BJ (cell line): Measurements from ENCODE around the gene PLEKHG3. TPM values are rescaled to one million over a fixed set of nuclear protein-coding genes. Genes with fewer than 3 reads are reported as not detected.

Experiments
- CTCF ChIA-PET: fragments of 350-600 bp; formaldehyde crosslinking; extraction: SDS; loops from one replicate; lab custom pipeline; 2021; ENCODE audit warnings: antibody characterized with exemption, inconsistent platforms; lab: Yijun Ruan, JAX
- POLR2A ChIA-PET: fragments of 300-600 bp; sonication (Branson Sonifier 250); formaldehyde crosslinking; extraction: SDS; loops from one replicate; lab custom pipeline; 2021; ENCODE audit warnings: antibody characterized with exemption; lab: Charles Lee
- DNase-seq: peaks from one replicate; pipeline ENCODE4 v3.0.0-alpha.2; 2011; ENCODE audit warnings: low read depth
- H3K27me3 ChIP-seq: 2 replicates; pipeline ENCODE4 v1.6.0; 2011; ENCODE audit warnings: low read length; ENCODE audit not compliant: control insufficient read depth, insufficient read depth
- H3K36me3 ChIP-seq: 2 replicates; pipeline ENCODE4 v1.5.1; 2011; ENCODE audit warnings: low read length; ENCODE audit not compliant: control insufficient read depth, insufficient read depth
- H3K4me3 ChIP-seq: 2 replicates; pipeline ENCODE4 v1.5.1; 2011; ENCODE audit warnings: low read depth, mild to moderate bottlenecking, control low read depth, low read length
- CTCF ChIP-seq: IDR thresholded peaks from 2 replicates; pipeline ENCODE4 v1.5.1; 2011; ENCODE audit warnings: low read depth, mild to moderate bottlenecking, control low read depth, inconsistent platforms, low read length, moderate library complexity; ENCODE audit not compliant: insufficient read depth
- polyA plus RNA-seq: library from polyadenylated mRNA; depleted of rRNA; stranded (reverse); fragments of >200 nt; gene quantifications from 2 replicates; pipeline ENCODE4 v1.2.3, GENCODE V29; 2011

Gene PLEKHG3
- polyA plus RNA-seq, 1 experiment, result 12.4 TPM

DNA sequence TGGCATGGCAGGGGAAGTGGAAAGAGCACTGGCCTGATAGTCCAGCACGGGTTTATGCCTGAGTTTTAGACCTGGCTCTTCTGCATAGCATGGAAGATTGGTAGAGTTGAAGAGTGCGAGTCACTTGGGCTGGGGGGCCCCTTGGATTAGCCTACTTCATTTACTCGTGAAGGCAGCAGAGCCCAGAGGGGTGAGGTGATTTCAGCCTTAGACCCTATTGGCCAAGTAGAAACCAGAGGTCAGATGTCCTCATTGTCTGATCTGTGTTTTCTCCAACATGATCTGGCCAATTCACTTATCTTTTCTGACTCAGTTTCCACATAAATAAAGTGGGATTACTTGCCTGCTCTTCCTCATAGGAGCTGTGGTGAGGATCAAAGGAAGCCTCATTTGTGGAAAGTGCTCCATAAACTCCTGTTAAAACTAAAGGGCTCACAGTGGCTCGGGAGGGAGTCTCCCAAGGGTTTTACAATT lies 1.9 kb downstream of the PLEKHG3 start:
- ChIA-PET CTCF (interaction anchor here (1.0 to 2.9 kb wide), 4 partner anchors 9 to 186 kb away, joined by 5 to 9 read pairs (median 6); no protein-coding TSS in a partner anchor), POLR2A (interaction anchor here (0.6 kb wide), 1 partner anchor 15 kb away, joined by 3 read pairs; no protein-coding TSS in a partner anchor)
- 0 out of 2 replicates have a peak, but pooled peaks cover 2% of the 10 kb centered on the region for H3K27me3 ChIP-seq
- TF ChIP-seq CTCF, result no peak
- no peak for DNase-seq
- no peaks in the 10 kb centered on the region for H3K36me3 ChIP-seq
- no peak overlapping the region for H3K4me3 ChIP-seq

DNA sequence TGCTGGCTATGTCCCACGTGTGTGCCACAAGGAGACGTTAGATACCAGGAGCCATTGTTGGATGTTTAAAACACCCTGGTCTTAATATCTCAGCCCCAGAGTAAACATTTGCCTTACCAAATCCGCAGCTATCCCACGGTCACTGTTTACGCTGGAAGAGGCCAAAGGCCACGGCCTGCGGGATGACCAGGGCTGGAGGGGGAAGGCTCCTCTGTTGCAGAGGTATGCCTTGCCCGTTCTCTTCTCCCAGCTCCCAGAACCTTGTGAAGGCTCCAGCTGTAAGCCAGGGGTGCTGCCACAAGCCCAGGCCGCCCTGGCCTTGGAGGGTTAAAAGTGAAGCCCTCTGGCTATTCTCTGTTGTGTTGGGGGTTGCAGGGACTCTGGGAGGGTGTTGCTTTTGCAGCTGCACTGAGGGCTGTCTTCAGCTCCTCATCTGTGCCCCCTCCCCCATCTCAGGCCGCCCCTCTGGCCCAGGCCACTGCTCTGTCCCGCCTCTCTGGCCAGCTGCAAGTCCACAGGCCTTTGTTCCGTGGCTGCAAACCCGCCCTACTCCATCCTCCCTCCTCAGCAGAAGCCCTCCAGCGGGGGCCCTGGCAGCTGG lies 2.5 kb downstream of the PLEKHG3 start:
- H3K27me3 ChIP-seq, result no peaks in the 10 kb centered on the region
- no peaks in the 10 kb centered on the region for H3K36me3 ChIP-seq
- CTCF ChIA-PET, result interaction anchor here (0.7 to 2.9 kb wide), 4 partner anchors 8 to 59 kb away, joined by 3 to 9 read pairs (median 4); no protein-coding TSS in a partner anchor
- TF ChIP-seq CTCF, result no peak
- POLR2A ChIA-PET, result no interaction called here
- no peak for DNase-seq
- H3K4me3 ChIP-seq, result no peak overlapping the region

GRCh38 chr14:64707661-64708060 lies 3.4 kb downstream of the PLEKHG3 start:
- DNase-seq, result no peak
- POLR2A ChIA-PET, result no interaction called here
- Histone ChIP-seq H3K36me3 (no peaks in the 10 kb centered on the region), H3K27me3 (no peaks in the 10 kb centered on the region), H3K4me3 (no peak overlapping the region)
- CTCF ChIA-PET, result interaction anchor here (0.9 to 1.4 kb wide), 3 partner anchors 10 to 58 kb away, joined by 3 to 6 read pairs (median 3); no protein-coding TSS in a partner anchor
- no peak for TF ChIP-seq CTCF

- ChIA-PET POLR2A (no interaction called here), CTCF (interaction anchor here (0.9 kb wide), 2 partner anchors 20 to 91 kb away, joined by 3 to 4 read pairs; no protein-coding TSS in a partner anchor)
- Histone ChIP-seq H3K4me3 (no peak overlapping the region), H3K27me3 (no peaks in the 10 kb centered on the region), H3K36me3 (no peaks in the 10 kb centered on the region)
- DNase-seq, result no peak
- no peak for TF ChIP-seq CTCF
Measured at GRCh38 chr14:64708148-64709004, 4.2 kb downstream of the PLEKHG3 start.

DNA sequence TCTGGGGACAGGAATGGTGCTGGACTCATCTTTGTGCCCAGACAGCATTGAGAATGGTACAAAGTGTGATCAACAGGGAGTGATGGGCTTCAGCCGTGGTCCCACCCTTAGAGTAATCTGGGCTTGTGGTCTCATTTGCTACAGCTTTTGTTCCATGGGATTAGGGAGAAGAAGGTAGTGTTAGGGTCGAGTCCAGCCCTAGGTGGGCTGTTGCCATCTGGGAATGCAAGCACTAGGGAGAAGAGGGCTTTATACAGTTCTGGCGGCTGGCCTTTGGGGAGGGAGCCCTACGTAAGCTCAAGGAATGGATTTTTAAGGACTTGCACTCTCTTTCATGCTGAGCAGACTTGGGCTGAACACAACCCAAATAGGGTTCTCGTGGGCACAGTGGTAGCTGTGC lies 4.9 kb downstream of the PLEKHG3 start:
- no peaks in the 10 kb centered on the region for H3K36me3 ChIP-seq
- no peak for TF ChIP-seq CTCF
- POLR2A ChIA-PET, result no interaction called here
- DNase-seq, result no peak
- no peaks in the 10 kb centered on the region for H3K27me3 ChIP-seq
- no peak overlapping the region for H3K4me3 ChIP-seq
- CTCF ChIA-PET, result interaction anchor here (0.9 to 2.9 kb wide), 3 partner anchors 12 to 90 kb away, joined by 3 to 8 read pairs (median 4); no protein-coding TSS in a partner anchor
